Measurements from ENCODE around the gene PMS2.
"Not testable (repeated sequence)": the region's sequence is repeated elsewhere in the genome, so short reads cannot be mapped to it uniquely, and the experiment has no call there.

Gene PMS2, protein sequence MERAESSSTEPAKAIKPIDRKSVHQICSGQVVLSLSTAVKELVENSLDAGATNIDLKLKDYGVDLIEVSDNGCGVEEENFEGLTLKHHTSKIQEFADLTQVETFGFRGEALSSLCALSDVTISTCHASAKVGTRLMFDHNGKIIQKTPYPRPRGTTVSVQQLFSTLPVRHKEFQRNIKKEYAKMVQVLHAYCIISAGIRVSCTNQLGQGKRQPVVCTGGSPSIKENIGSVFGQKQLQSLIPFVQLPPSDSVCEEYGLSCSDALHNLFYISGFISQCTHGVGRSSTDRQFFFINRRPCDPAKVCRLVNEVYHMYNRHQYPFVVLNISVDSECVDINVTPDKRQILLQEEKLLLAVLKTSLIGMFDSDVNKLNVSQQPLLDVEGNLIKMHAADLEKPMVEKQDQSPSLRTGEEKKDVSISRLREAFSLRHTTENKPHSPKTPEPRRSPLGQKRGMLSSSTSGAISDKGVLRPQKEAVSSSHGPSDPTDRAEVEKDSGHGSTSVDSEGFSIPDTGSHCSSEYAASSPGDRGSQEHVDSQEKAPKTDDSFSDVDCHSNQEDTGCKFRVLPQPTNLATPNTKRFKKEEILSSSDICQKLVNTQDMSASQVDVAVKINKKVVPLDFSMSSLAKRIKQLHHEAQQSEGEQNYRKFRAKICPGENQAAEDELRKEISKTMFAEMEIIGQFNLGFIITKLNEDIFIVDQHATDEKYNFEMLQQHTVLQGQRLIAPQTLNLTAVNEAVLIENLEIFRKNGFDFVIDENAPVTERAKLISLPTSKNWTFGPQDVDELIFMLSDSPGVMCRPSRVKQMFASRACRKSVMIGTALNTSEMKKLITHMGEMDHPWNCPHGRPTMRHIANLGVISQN

DNA sequence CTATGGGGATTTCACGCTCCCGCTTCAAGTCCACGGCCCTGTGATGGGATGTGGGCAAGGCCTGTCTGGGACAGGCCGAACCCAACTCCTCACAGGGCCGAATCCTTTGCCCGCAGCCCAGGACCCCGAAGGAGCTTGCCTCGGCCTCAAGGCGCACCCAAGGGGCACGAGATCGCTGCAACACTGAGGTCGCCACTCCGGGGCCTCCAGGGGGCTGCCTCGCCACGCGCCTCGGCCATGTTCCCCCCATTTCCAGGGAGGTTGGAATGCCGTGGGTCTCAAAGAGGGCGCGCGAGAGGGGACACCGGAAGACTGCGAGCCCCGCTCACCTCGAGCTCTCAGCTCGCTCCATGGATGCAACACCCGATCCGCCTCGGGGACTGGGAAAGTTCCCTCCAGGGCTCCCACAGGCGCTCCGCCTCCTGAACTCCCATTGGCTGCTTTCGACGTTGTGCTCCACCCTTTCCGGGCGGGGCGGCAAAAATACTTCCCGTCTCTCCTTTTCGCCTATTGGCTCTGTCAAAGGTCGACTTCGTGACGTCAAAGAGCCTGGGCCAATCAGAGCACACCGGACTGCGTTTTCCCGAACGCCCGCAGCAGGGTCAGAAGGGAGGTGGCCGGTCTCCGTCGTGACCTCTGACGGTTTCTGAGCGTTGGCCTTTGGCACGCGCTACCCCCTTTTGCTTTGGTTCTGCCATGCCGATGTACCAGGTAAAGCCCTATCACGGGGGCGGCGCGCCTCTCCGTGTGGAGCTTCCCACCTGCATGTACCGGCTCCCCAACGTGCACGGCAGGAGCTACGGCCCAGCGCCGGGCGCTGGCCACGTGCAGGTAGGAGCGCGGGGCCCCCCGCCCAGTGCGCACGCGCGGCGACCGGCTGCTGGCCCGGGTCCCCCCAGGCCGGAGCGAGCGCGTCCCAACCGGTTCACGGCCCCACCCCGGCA lies at the start of gene PMS2, which contains the start of gene AIMP2:
PMS2 (minus strand) TSS at position 382 of the 944 bp plus-strand sequence; CDS start at position 352, 30 bp downstream.
AIMP2 (plus strand) TSS at position 605 of the 944 bp plus-strand sequence; CDS start at position 697, 92 bp downstream.
- DNase-seq (ENCODE audit: low spot score in 2 of 2): peak; percentile 89 to 92
- Mint-ChIP-seq H3K4me1 (peaks cover 23% of the 10 kb centered on the region), H3K4me3 (peak within 1 kb of the TSS; percentile 90), H3K9me3 (no peaks in the 10 kb centered on the region), H3K27me3 (no peaks in the 10 kb centered on the region), H3K27ac (peak within 1 kb of the TSS; percentile 84), H3K36me3 (peaks cover 6% of the 10 kb centered on the region)
- ATAC-seq (ENCODE audit: low read depth): peak; percentile 82

DNA sequence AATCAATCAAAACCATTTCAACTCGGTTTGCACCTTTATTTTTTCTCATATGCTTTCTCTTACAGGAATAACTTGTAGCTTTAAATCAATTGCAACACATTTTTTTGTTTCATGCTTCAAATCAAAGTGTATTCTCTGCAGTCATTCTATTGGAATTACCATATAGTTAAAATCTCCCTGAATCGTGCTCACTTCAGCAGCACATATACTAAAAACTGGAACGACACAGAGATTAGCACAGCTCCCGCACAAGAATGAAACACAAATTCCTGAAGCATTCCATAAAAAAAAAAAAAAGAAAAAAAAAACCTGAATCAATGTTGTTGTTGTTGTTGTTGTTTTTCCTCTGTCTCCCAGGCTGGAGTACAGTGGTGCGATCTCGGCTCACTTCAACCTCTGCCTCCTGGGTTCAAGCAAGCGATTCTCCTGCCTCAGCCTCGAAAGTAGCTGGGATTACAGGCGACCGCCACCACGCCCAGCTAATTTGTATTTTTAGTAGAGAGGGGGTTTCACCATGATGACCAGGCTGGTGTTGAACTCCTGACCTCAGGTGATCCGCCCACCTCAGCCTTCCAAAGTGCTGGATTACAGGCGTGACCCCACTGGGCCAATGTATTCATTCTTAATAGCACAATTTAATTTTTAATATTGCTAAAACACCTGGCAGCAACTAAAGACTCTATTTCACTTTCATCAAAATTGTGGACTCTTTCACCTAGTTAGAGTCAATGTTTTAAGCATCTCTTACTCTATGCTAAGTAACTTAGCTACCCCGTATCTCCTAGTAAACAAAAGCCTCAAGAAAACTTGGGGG lies 48.7 kb upstream of the PMS2 start:
- DNase-seq (ENCODE audit: low spot score in 2 of 2) (no peak), ATAC-seq (ENCODE audit: low read depth) (no peak)
- Mint-ChIP-seq H3K4me1 (peaks cover 13% of the 10 kb centered on the region), H3K27me3 (no peaks in the 10 kb centered on the region), H3K4me3 (peak overlapping the region; percentile 99), H3K27ac (peak overlapping the region; percentile 96), H3K36me3 (peaks cover 4% of the 10 kb centered on the region), H3K9me3 (no peaks in the 10 kb centered on the region)

DNA sequence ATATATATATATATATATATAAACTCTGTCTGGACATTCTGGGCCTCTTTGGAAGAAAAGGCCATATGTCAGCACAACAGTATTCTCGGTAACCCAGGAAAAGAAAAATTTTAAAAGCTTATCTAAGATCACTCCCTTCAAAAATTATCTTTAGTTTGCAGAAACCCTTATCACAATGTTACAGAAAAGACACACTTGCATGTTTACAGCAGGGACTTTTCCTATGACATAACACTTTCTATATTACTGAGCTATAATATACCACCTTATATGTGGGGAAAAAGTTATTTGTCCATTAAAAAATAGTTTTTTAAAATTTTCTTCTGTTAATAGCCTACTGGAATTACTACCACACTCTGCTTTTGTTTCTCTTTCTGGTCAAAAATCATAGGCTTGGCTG lies 47.8 kb upstream of the PMS2 start:
- ATAC-seq (ENCODE audit: low read depth) (no peak), DNase-seq (ENCODE audit: low spot score in 2 of 2) (no peak)
- Mint-ChIP-seq H3K4me1 (peaks cover 13% of the 10 kb centered on the region), H3K9me3 (no peaks in the 10 kb centered on the region), H3K27me3 (no peaks in the 10 kb centered on the region), H3K27ac (no peak overlapping the region), H3K4me3 (no peak overlapping the region), H3K36me3 (peaks cover 4% of the 10 kb centered on the region)

DNA sequence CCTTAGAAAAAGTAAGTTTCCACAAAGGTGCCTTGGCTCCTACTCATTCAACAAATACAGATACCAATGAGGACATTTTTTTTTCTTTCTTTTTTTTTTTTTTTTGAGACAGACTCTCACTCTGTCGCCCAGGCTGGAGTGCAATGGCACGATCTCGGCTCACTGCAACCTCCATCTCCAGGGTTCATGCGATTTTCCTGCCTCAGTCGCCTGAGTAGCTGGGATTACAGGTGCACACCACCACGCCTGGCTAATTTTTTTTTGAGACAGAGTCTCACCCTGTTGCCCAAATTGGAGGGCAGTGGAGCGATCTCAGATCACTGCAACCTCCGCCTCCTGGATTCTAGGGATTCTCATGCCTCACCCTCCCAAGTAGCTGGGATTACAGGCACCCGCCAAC lies 42.3 kb upstream of the PMS2 start:
- not testable (repeated sequence) for H3K4me1 Mint-ChIP-seq; DNase-seq (ENCODE audit: low spot score in 2 of 2); H3K4me3 Mint-ChIP-seq; H3K27me3 Mint-ChIP-seq; ATAC-seq (ENCODE audit: low read depth); H3K27ac Mint-ChIP-seq; H3K9me3 Mint-ChIP-seq
- peaks cover 16% of the 10 kb centered on the region for H3K36me3 Mint-ChIP-seq

DNA sequence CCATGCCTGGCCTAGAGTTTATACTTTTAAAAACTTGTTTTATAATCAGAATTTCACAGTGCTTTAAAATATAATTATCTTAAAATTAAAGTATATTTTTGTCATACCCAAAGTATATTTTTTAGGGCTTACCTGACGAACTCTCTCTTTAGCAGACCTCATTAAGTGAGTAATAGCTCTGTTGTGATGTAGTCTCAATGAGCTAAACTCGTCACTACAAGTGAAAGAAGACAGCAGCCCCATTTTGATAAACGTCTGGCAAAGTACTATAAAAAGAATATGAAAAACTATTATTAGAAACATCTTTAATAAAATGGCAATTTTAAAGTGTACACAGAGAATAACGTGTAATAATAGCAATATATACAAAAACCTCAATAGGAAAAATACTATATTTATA lies 40.9 kb upstream of the PMS2 start:
- peaks cover 16% of the 10 kb centered on the region for H3K36me3 Mint-ChIP-seq

DNA sequence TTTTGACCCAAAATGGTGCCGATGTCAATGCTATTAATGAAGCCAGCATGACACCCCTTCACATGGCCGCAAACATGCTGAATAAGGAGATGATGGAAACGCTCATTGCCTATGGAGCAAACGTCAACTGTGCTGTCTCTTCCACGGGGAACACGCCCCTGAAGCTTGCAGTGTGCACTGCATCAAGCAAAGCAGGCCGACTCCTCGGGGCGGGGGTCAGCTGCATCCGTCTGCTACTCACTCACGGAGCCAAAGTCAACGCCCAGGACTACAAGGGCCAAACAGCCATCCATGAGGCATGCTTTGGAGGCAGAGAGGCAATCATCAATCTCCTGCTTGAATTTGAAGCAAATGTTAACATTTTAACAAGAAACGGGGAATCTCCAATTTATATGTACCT lies 26.8 kb upstream of the PMS2 start:
- Mint-ChIP-seq H3K27ac (no peak overlapping the region), H3K4me1 (peaks cover 3% of the 10 kb centered on the region), H3K4me3 (no peak overlapping the region), H3K27me3 (no peaks in the 10 kb centered on the region), H3K9me3 (no peaks in the 10 kb centered on the region), H3K36me3 (peaks cover 30% of the 10 kb centered on the region)
- DNase-seq (ENCODE audit: low spot score in 2 of 2) (no peak), ATAC-seq (ENCODE audit: low read depth) (no peak)

More for the DNA sequence above, 40.9 kb upstream of the PMS2 start:
- Mint-ChIP-seq H3K27me3 (no peaks in the 10 kb centered on the region), H3K9me3 (no peaks in the 10 kb centered on the region), H3K4me1 (peaks cover 2% of the 10 kb centered on the region), H3K4me3 (no peak overlapping the region), H3K27ac (no peak overlapping the region)
- no peak for DNase-seq (ENCODE audit: low spot score in 2 of 2)
- ATAC-seq (ENCODE audit: low read depth): no peak

DNA sequence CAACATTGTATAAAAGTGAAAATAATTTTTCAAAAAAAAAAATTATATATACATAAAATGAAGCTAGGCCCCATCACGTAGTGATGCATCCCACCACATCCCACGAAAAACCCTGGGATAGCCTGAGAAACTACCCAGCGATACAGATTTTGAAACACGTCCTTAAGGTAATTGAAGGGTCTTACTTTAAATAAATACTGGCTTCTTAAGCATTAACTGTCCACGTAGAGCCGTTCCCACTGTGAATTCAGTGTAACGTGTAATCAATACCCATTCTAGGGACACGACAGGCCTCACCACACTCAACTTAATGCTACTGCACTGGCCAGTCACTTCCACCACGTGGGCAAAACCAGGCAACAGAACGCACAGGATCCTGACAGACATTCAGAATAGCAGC lies 26.3 kb upstream of the PMS2 start:
- Mint-ChIP-seq H3K27ac (no peak overlapping the region), H3K4me3 (no peak overlapping the region), H3K4me1 (peaks cover 3% of the 10 kb centered on the region), H3K9me3 (no peaks in the 10 kb centered on the region), H3K36me3 (peaks cover 27% of the 10 kb centered on the region), H3K27me3 (no peaks in the 10 kb centered on the region)
- ATAC-seq (ENCODE audit: low read depth) (no peak), DNase-seq (ENCODE audit: low spot score in 2 of 2) (no peak)

DNA sequence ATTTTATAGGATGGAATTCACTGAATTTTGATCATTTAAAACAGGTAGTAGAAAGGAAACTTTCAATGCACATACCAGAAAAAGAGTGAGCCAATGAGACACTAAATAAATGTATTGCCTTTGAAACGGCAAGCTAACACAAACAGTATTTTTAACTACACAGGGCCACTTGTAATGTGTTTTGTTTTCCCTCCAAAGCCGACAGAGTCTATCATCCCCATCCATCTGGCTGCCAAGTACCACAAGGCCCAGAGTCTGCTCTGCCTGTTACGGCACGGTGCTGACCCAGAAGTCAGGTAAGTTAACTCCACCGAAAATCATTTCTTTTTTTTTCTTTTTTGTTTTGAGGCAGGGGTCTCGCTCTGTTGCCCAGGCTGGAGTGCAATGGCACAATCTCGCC lies 23.8 kb upstream of the PMS2 start:
- Mint-ChIP-seq H3K36me3 (peaks cover 28% of the 10 kb centered on the region), H3K27ac (peak overlapping the region; percentile 31), H3K9me3 (no peaks in the 10 kb centered on the region), H3K4me3 (no peak overlapping the region), H3K27me3 (no peaks in the 10 kb centered on the region), H3K4me1 (peaks cover 3% of the 10 kb centered on the region)
- ATAC-seq (ENCODE audit: low read depth) (no peak), DNase-seq (ENCODE audit: low spot score in 2 of 2) (no peak)

DNA sequence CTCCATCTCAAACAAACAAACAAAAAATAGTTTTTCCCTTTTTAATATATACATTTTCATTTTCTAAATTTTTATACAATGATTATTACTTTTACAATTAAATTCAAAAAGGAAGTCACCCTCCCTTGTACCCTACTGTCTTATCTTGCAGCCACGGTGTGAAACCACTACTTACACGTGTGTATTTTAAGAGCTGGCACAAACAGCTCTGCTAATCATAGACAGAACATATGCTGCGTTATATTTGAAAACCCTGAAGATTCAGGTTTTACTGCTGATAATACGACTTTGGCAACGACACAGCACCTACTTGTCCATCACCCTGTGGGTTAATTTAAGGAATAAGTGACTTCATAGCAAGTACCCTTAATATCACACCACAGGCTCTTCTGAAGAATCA lies 23.3 kb upstream of the PMS2 start:
- DNase-seq (ENCODE audit: low spot score in 2 of 2) (no peak), ATAC-seq (ENCODE audit: low read depth) (no peak)
- Mint-ChIP-seq H3K36me3 (peaks cover 27% of the 10 kb centered on the region), H3K27me3 (no peaks in the 10 kb centered on the region), H3K9me3 (no peaks in the 10 kb centered on the region), H3K4me1 (peaks cover 4% of the 10 kb centered on the region), H3K4me3 (no peak overlapping the region), H3K27ac (no peak overlapping the region)

DNA sequence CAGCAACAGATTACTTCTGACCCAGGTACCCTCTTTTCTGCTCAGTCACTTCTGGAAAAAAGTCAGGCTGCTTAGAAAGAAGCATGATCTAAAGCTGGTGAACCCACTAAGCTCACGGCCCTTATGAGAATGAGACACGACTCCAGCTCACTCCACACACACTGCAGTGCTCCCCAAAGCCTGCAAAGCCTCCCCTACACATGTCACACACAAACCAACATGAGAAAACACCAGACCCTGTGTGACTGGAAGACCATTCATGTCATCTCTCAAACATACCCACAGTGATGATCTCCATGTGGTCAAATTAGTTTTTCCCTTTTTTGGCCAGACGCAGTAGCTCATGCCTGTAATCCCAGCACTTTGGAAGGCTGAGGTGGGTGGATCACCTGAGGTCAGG lies 22.7 kb upstream of the PMS2 start:
- H3K27ac Mint-ChIP-seq: peak overlapping the region; percentile 47

DNA sequence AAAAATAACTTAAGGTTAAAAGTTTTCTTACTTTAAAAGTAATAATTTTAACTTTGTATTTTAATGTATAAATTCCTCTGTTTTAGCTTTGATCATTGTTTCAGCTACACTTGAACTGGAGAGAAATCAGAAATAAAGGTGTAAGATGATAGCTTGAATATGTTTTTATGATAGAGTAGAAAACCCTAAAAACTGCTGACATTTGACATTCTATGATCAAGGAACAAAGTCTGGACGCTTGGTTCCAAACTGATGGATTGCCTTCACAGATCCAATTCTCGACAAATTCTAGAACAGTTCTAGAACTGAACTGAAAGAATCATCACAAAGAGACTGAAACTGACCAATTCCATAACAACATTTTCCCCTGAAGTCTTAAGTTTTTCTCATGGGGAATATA lies 22.1 kb upstream of the PMS2 start, which contains the start of gene ANKRD61:
ANKRD61 (plus strand) TSS at position 389 of the 400 bp plus-strand sequence; CDS start at position 389, 0 bp downstream.
- H3K4me1 Mint-ChIP-seq: peaks cover 15% of the 10 kb centered on the region
- H3K27ac Mint-ChIP-seq: peak within 1 kb of the TSS; percentile 47
- DNase-seq (ENCODE audit: low spot score in 2 of 2) (no peak), ATAC-seq (ENCODE audit: low read depth) (no peak)
- H3K4me3 Mint-ChIP-seq: no peak within 1 kb of the TSS
- peaks cover 29% of the 10 kb centered on the region for H3K36me3 Mint-ChIP-seq
- no peaks in the 10 kb centered on the region for H3K9me3 Mint-ChIP-seq
- no peaks in the 10 kb centered on the region for H3K27me3 Mint-ChIP-seq

More for the DNA sequence above, 22.7 kb upstream of the PMS2 start:
- no peaks in the 10 kb centered on the region for H3K9me3 Mint-ChIP-seq
- peaks cover 10% of the 10 kb centered on the region for H3K4me1 Mint-ChIP-seq
- DNase-seq (ENCODE audit: low spot score in 2 of 2) (no peak), ATAC-seq (ENCODE audit: low read depth) (no peak)
- H3K36me3 Mint-ChIP-seq: peaks cover 28% of the 10 kb centered on the region
- no peak overlapping the region for H3K4me3 Mint-ChIP-seq
- no peaks in the 10 kb centered on the region for H3K27me3 Mint-ChIP-seq

DNA sequence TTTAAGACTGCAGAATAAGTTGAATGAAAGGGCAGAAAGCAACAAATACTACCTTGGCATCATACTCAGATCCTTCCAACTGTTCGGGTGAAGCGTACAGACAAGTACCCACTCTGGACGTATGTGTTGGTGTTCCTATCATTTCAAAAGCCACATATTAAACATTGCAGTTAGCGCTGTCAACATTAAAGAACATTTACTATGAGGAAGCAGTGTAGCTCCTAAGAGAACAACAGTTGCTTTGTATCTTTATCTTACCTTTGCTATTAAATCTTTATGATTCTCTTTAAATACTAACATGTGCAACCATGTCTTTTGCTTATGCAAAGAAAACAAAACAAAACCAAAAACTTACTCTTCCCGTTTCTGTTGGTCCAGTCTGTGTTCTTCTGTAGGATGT lies 19.7 kb upstream of the PMS2 start:
- DNase-seq (ENCODE audit: low spot score in 2 of 2): no peak
- Mint-ChIP-seq H3K9me3 (no peaks in the 10 kb centered on the region), H3K4me3 (no peak overlapping the region), H3K27me3 (no peaks in the 10 kb centered on the region), H3K4me1 (peaks cover 20% of the 10 kb centered on the region), H3K36me3 (peaks cover 29% of the 10 kb centered on the region), H3K27ac (no peak overlapping the region)
- no peak for ATAC-seq (ENCODE audit: low read depth)
